HepG2 (cell line): Measurements from ENCODE around the gene BRCA1. TPM values are rescaled to one million over a fixed set of nuclear protein-coding genes. Genes with fewer than 3 reads are reported as not detected.

ENCODE experiments used
- CHD2 ChIP-seq: IDR thresholded peaks from 2 replicates; pipeline ENCODE4 v1.6.1; 2011; ENCODE audit warnings: low read depth, low read length, improper control_type of control experiment
- DDIT3 ChIP-seq: sonication (generic); formaldehyde crosslinking; IDR thresholded peaks from 2 replicates; pipeline ENCODE4 v1.4.0; 2020; ENCODE audit warnings: mild to moderate bottlenecking, missing genetic modification reagents
- FLYWCH1 ChIP-seq: sonication (generic); formaldehyde crosslinking; IDR thresholded peaks from 2 replicates; pipeline ENCODE4 v1.8.1; 2023; ENCODE audit warnings: mild to moderate bottlenecking, missing genetic modification reagents
- JUN ChIP-seq: sonication (generic); formaldehyde crosslinking; IDR thresholded peaks from 2 replicates; pipeline ENCODE4 v1.4.0; 2020; ENCODE audit warnings: mild to moderate bottlenecking, missing genetic modification reagents
- NR2F6 ChIP-seq, 2 experiments: IDR thresholded peaks; 2 replicates each; pipeline ENCODE4 v1.6.1; 2016; ENCODE audit warnings: antibody characterized with exemption in 1 of 2, mild to moderate bottlenecking in 1 of 2
- RAD21 ChIP-seq: fragments of 450-650 bp; formaldehyde crosslinking; IDR thresholded peaks from 2 replicates; pipeline ENCODE4 v1.5.0; 2020; ENCODE audit warnings: mild to moderate bottlenecking
- TEAD3 ChIP-seq: optimal IDR thresholded peaks from 2 replicates; pipeline ENCODE3; 2016; ENCODE audit warnings: borderline replicate concordance
- ZMYM3 ChIP-seq: sonication (generic); formaldehyde crosslinking; IDR thresholded peaks from 2 replicates; pipeline ENCODE4 v1.5.1; 2020; ENCODE audit warnings: mild to moderate bottlenecking, missing genetic modification reagents
- ZNF292 ChIP-seq: sonication (generic); formaldehyde crosslinking; IDR thresholded peaks from 2 replicates; pipeline ENCODE4 v1.8.1; 2022; ENCODE audit warnings: mild to moderate bottlenecking, low read depth, missing genetic modification reagents, borderline replicate concordance
- ZNF34 ChIP-seq: sonication (generic); formaldehyde crosslinking; IDR thresholded peaks from 2 replicates; pipeline ENCODE4 v1.4.0; 2020; ENCODE audit warnings: mild to moderate bottlenecking, missing genetic modification reagents, borderline replicate concordance
- ZNF350 ChIP-seq: sonication (generic); formaldehyde crosslinking; IDR thresholded peaks from 2 replicates; pipeline ENCODE4 v1.4.0; 2020; ENCODE audit warnings: mild to moderate bottlenecking, low read depth, missing genetic modification reagents, borderline replicate concordance
- ZNF614 ChIP-seq: IDR thresholded peaks from 2 replicates; pipeline ENCODE4 v1.6.1; 2018; ENCODE audit warnings: missing biosample characterization, missing genetic modification reagents, inconsistent platforms, borderline replicate concordance
- ZNF782 ChIP-seq: sonication (generic); formaldehyde crosslinking; IDR thresholded peaks from 2 replicates; pipeline ENCODE4 v1.4.0; 2020; ENCODE audit warnings: missing genetic modification reagents, mild to moderate bottlenecking, borderline replicate concordance
- ZNF790 ChIP-seq: sonication (generic); formaldehyde crosslinking; IDR thresholded peaks from 2 replicates; pipeline ENCODE4 v1.8.0; 2022; ENCODE audit warnings: missing genetic modification reagents, mild to moderate bottlenecking, borderline replicate concordance
- ZSCAN12 ChIP-seq: sonication (generic); formaldehyde crosslinking; IDR thresholded peaks from 2 replicates; pipeline ENCODE4 v1.9.0; 2021; ENCODE audit warnings: mild to moderate bottlenecking, missing genetic modification reagents
- polyA plus RNA-seq, 8 experiments: library from polyadenylated mRNA; depleted of rRNA in 3 of 8; stranded (reverse) in 7 of 8; unstranded in 1 of 8; fragments of >200 nt; fragmentation: Illumina TruSeq in 4 of 8; extraction: Trizol in 4 of 8; gene quantifications; 2 replicates each; pipeline versions ENCODE4 v1.2.1 to v1.2.3, GENCODE V29; 2011 to 2016; ENCODE audit warnings: low read depth in 4 of 8, missing spikeins in 1 of 8, mixed read lengths in 1 of 8; ENCODE audit not compliant: insufficient read depth in 1 of 8
- total RNA-seq, 5 experiments: library from RNA; depleted of rRNA; stranded (reverse); fragments of >200 nt; fragmentation: Illumina TruSeq; extraction: Trizol; gene quantifications; 2 replicates each; pipeline ENCODE4 v1.2.3, GENCODE V29; 2016; ENCODE audit warnings: low read depth in 1 of 5
- TF ChIP-seq, protein P1 (sequence below): sonication (generic); formaldehyde crosslinking; IDR thresholded peaks from 2 replicates; pipeline ENCODE4 v1.5.0; 2020; ENCODE audit warnings: mild to moderate bottlenecking, missing genetic modification reagents
- TF ChIP-seq, protein P2 (sequence below), 2 experiments: sonication (generic) in 1 of 2; formaldehyde crosslinking in 1 of 2; IDR thresholded peaks; 2 replicates each; pipeline versions ENCODE4 v1.6.1 to v1.9.0; 2014 to 2022; ENCODE audit warnings: antibody characterized with exemption in 1 of 2, borderline replicate concordance in 1 of 2, inconsistent platforms in 1 of 2, low read depth in 1 of 2, missing genetic modification reagents in 1 of 2
- TF ChIP-seq, protein P3 (sequence below): sonication (generic); formaldehyde crosslinking; IDR thresholded peaks from 2 replicates; pipeline ENCODE4 v1.5.0; 2020; ENCODE audit warnings: missing genetic modification reagents

The BRCA1 gene
- total and polyA plus RNA-seq, 2 of the 13 experiments (the other 11 are each of a cell fraction or from before 2014, with no cell fraction given): 13.3 to 37.5 TPM

- no peak for TF ChIP-seq FLYWCH1 (CRISPR knock-in tag)
- peak; percentile 76; the same call in 1 of the 2 replicates for TF ChIP-seq ZNF350 (CRISPR knock-in tag)
- TF ChIP-seq ZNF34: no peak
- TF ChIP-seq, protein P1, sequence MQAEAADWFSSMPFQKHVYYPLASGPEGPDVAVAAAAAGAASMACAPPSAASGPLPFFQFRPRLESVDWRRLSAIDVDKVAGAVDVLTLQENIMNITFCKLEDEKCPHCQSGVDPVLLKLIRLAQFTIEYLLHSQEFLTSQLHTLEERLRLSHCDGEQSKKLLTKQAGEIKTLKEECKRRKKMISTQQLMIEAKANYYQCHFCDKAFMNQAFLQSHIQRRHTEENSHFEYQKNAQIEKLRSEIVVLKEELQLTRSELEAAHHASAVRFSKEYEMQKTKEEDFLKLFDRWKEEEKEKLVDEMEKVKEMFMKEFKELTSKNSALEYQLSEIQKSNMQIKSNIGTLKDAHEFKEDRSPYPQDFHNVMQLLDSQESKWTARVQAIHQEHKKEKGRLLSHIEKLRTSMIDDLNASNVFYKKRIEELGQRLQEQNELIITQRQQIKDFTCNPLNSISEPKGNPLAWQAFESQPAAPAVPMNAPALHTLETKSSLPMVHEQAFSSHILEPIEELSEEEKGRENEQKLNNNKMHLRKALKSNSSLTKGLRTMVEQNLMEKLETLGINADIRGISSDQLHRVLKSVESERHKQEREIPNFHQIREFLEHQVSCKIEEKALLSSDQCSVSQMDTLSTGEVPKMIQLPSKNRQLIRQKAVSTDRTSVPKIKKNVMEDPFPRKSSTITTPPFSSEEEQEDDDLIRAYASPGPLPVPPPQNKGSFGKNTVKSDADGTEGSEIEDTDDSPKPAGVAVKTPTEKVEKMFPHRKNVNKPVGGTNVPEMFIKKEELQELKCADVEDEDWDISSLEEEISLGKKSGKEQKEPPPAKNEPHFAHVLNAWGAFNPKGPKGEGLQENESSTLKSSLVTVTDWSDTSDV (CRISPR knock-in tag): no peak
- TF ChIP-seq ZMYM3 (CRISPR knock-in tag): 0 out of 2 replicates have a peak, but pooled peaks have one; percentile 27
- peak; percentile 65; the same call in 1 of the 2 replicates for TF ChIP-seq ZNF292
- TF ChIP-seq TEAD3 (CRISPR knock-in tag): no peak
- TF ChIP-seq ZNF790 (CRISPR knock-in tag): peak; percentile 89; the same call in 1 of the 2 replicates
- TF ChIP-seq, protein P2, sequence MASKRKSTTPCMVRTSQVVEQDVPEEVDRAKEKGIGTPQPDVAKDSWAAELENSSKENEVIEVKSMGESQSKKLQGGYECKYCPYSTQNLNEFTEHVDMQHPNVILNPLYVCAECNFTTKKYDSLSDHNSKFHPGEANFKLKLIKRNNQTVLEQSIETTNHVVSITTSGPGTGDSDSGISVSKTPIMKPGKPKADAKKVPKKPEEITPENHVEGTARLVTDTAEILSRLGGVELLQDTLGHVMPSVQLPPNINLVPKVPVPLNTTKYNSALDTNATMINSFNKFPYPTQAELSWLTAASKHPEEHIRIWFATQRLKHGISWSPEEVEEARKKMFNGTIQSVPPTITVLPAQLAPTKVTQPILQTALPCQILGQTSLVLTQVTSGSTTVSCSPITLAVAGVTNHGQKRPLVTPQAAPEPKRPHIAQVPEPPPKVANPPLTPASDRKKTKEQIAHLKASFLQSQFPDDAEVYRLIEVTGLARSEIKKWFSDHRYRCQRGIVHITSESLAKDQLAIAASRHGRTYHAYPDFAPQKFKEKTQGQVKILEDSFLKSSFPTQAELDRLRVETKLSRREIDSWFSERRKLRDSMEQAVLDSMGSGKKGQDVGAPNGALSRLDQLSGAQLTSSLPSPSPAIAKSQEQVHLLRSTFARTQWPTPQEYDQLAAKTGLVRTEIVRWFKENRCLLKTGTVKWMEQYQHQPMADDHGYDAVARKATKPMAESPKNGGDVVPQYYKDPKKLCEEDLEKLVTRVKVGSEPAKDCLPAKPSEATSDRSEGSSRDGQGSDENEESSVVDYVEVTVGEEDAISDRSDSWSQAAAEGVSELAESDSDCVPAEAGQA (IDR thresholded peaks at IDR 0.05; ENCODE audit: low read depth): peak; percentile 88
- TF ChIP-seq, protein P2 (CRISPR knock-in tag; IDR thresholded peaks at IDR 0.05; ENCODE audit: borderline replicate concordance): no peak
- peak; percentile 43; the same call in 1 of the 2 replicates for TF ChIP-seq NR2F6 (IDR thresholded peaks at IDR 0.05)
- TF ChIP-seq NR2F6 (CRISPR knock-in tag; IDR thresholded peaks at IDR 0.05): no peak
- no peak; the same call in 1 of the 2 replicates for TF ChIP-seq JUN (CRISPR knock-in tag)
- TF ChIP-seq, protein P3, sequence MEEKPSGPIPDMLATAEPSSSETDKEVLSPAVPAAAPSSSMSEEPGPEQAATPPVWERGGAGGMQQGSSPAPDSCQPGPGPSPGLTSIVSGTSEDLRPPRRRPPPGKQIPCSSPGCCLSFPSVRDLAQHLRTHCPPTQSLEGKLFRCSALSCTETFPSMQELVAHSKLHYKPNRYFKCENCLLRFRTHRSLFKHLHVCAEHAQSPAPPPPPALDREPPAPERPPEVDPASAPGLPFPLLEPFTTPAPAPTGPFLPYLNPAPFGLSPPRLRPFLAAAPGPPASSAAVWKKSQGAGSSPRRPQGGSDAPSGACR (CRISPR knock-in tag): 0 out of 2 replicates have a peak, but pooled peaks have one; percentile 16
- 0 out of 2 replicates have a peak, but pooled peaks have one; percentile 51 for TF ChIP-seq ZNF614
- TF ChIP-seq ZNF782: 0 out of 2 replicates have a peak, but pooled peaks have one; percentile 32
- 0 out of 2 replicates have a peak, but pooled peaks have one; percentile 18 for TF ChIP-seq ZSCAN12
- TF ChIP-seq RAD21: peak; percentile 68
- no peak for TF ChIP-seq CHD2
- TF ChIP-seq DDIT3: no peak
These were observed 45.8 kb upstream of the BRCA1 start, which contains the start of gene NBR1 (continued) for GRCh38 chr17:43170766-43171585.
